NCI-H1417 treated with DMSO at 0.1 percent for 48 hours (cell line): ENCODE measurements around the gene S100A2.

Source experiments
- DNase-seq: peaks from one replicate; lab custom pipeline; 2025; lab: John Stamatoyannopoulos, UW

Gene S100A2

DNA sequence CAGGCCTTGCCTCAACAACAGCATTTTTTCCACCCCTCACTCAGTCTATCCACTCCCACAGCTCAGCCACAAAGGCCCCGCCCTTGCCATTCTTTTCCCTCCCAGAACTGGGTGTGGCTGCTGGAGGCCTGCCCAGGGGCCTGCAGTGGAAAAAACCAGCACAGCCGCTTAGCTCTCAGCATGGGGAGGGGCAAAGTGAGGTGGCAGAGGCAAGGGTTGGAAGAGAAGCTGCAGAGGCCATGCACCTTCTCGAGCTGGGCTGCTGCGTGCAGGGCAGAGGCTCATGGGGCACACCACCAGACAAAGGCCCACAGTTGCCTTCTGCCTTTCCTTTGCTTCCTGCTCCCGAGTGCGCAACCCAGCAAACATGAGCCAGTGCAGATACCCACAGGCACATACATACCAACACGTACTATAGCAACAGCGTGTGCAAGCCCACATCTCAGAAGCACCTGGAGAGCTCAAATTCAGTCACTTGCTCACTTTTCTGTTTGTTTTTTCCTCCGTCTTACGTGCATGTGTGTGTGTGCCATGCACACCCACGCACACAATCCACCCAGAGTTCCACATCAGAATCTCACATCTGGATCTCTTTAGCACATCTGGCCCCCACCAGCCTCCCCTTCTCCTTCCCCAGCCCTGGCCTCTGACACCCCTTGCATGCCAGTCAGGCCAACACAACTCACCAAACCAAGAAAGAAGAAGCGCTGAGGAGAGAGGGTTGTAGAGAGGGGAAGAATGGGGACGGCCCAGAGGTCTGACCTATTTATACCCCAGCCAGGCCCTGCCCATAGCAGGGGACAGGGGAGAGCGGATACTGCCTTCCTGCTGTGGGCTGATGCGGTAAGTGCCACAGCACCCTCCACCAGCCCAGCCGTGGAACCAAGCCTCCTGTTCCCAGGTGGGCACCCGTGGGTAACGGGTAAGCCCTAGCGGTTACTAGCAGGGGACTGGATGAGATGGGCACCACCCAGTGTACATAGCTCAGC is 20.3 kb downstream of the S100A2 start, which contains the start of gene S100A4:
S100A4 (minus strand) TSS at position 740 of the 989 bp plus-strand sequence. CDS start 1,012 bp downstream, outside the sequence.
- no peak for DNase-seq

GRCh38 chr1:153544453-153545066 is 21.1 kb downstream of the S100A2 start:
- no peak for DNase-seq

DNA sequence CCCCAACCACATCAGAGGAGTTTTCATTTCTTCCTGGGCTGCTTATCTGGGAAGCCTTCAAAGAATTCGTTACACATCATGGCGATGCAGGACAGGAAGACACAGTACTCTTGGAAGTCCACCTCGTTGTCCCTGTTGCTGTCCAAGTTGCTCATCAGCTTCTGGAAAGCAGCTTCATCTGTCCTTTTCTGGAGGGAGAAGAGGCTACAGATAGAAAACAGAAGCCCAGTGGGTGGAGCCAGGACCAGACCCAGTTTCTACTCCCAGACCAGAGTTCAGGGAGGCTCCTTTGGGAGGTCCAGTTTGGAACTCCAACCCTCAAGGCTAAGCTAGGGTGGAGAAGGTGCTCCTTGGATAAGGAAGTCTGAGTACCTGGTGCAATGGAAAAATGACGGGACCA is 21.9 kb downstream of the S100A2 start:
- DNase-seq, result no peak

GRCh38 chr1:153542956-153543711 is 22.5 kb downstream of the S100A2 start:
- no peak for DNase-seq

GRCh38 chr1:153541641-153542590 is 23.7 kb downstream of the S100A2 start:
- DNase-seq, result no peak

DNA sequence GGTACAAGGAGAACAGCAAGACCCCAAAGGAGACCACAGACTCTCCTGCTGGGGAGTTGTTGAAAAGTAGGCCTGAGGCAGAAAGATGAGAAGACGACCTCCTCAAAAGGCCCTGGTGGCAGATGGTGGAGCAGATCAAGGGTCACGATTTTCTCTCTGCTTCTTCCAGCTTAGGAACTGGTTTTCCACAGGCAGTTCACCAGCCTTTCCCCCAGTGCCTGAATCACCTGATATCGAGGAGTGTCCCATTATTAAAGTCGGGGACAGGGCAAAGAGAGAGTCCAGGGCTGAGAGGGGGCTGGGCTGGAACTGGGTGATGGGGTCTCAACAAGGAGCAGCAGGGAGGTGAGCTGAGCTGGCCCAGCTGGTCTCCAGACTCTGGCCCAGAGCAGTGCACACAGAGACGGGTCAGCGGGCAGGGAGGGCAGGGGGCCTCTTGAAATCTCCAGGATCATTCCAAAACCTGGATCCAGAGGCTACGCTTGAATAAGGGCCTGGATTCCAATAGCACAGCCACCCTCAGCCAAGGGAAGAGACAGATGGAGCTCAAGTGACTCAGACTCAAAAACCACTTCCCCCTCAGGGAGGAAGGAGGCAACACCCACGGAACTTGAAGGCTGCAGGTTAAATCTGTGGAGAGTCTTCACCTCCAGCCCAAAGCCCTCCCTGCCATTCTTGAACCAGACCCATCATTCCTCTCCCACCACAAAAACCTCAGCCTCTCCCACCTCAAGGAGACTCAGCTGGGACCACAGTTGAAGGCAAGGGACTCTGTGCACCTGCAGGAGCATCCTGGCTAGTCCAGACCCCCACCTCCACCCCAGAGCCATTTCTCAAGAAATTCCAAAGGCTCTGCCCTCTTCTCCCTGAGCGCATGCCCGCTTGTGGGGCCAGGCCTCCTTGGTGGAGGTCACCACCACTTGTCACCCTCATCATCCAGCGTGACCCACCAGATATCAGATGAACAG is 25.0 kb downstream of the S100A2 start, which contains the start of gene S100A5:
S100A5 (minus strand) TSS at position 541 of the 968 bp plus-strand sequence. CDS start 743 bp downstream, outside the sequence.
- DNase-seq, result no peak

DNA sequence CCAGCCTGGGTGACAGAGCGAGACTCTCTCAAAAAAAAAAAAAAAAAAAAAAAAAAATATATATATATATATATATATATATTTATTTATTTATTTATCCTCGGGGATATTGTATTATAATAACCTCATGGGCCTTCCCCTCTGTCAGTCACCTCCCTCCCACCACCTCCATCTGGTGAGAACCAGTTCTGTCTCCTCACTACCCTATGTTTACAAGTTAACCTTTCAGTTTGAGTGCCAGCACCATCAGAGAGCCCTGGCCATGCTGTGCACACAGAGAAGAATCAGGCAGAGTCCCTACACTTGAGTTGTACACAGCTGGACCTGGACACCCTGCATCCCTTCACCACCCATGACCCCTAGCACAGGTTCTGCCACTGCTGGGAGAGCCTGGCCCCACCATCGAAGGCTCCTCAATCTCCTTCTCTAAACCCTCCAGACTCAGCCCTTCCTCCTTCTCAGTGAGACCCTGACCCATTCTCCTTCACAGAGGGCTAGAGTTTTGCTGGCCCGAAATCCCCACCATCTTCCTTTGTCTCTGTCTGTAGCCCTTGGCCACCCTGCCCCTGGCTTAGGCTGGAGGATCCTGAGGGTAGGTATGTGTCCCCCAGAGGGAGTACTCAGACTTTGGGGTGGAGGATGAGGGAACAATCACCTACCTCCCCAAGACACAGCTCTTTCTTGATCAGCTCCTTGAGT is 26.1 kb downstream of the S100A2 start:
- DNase-seq, result no peak

GRCh38 chr1:153538315-153538821 is 27.3 kb downstream of the S100A2 start:
- no peak for DNase-seq

DNA sequence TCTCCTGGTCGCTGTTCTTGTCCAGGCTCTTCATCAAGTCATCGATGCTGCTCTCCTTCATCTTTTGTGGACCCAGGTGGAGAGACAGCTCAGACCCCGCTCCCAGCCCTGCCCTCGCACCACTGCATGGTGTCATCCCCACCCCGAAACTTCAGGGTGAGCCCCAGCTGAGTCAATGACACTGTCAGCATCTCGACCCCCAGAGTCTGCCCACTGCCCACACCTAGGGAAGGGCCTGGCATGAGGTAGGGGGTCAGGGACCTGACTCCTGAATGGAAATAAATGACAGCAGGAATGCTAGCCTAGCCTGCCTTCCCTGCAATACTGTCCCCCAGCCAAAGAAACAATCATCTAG is 28.3 kb downstream of the S100A2 start:
- no peak for DNase-seq

DNA sequence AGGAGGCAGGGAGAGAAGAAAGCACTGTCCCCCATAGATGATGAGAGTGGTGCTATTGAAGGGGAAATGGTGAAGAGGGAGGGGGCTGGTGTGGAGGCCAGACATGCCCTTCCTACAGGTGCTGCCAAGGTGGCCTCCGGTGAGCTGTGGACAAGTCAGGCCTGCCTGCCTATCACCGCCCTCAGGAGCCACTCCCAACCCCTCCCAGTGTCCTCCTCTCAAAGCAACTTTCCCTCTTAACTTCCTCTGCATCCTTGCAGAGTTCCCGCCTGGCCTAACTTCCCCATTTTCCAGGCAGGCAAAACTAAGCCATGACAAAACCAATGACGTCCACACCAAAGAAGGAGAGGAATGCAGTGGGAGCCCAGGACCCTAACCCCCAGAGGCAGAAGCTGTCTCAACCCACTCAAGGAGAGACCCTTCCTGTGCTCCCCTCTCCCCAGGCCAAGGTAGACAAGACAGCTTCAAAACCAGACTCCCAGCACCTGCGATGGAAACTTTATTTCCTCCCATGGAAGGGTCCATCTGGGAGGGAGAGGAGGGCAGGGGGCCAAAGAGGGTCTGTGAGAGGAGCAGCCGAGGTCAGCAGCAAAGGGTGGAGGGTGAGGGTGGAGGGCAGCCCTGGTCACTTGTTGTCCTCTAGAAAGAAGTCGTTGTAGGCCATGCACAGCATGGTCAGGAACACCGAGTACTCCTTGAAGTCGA is 28.8 kb downstream of the S100A2 start:
- DNase-seq, result no peak

- no peak for DNase-seq
Observed at GRCh38 chr1:153536012-153536670, 29.5 kb downstream of the S100A2 start.

DNA sequence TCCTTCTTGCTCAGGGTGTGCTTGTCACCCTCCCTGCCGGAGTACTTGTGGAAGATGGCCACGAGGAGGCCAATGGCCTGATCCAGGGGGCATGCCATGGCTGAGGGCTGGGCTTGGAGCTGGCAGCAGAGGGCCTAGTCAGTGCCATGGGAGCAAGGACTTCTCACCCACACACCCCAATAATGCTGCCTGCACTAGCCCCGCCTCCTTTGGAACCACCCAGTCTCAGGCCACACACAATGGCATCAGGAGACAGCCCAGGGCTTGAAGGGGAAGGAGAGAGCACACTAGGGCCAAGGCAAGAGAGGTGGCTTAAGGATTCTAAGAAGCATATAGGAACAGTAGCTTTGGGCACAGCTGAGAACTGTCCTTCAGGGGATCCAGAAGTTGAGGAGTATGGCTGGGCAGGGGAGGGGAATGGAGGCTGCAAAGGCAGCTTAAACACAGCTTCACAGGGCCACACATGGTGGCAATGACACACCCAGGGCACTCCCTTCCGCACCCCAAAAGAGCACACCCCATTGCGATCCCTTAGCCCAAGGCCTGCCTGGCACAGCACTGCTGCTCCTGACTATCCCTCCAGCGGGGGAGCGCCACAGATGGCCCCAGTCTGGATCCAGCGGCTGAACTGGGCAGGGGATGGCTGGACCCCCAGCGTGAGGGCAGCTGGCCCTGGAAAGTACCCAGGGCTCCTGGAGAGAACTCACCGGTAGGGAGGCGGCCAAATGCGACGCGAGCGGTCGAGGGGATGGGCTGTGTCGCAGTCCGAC is 30.2 kb downstream of the S100A2 start, which contains the start of gene S100A6:
S100A6 (minus strand) TSS at position 750 of the 770 bp plus-strand sequence; CDS start at position 98, 652 bp downstream.
- no peak for DNase-seq

- no peak for DNase-seq
Observed at GRCh38 chr1:153534925-153535241, 30.8 kb downstream of the S100A2 start.

GRCh38 chr1:153534226-153534924 is 31.3 kb downstream of the S100A2 start:
- DNase-seq, result no peak

- DNase-seq, result no peak
Observed at GRCh38 chr1:153533689-153534201, 31.9 kb downstream of the S100A2 start.
